Measurements from ENCODE around the gene RAB31. TPM values are rescaled to one million over a fixed set of nuclear protein-coding genes. Genes with fewer than 3 reads are reported as not detected.
A peak's percentile ranks its signal among the peaks of the same experiment; 100 is the strongest.

Gene RAB31
- total RNA-seq, 1 donor from 2014 or later: 47.7 TPM

DNA sequence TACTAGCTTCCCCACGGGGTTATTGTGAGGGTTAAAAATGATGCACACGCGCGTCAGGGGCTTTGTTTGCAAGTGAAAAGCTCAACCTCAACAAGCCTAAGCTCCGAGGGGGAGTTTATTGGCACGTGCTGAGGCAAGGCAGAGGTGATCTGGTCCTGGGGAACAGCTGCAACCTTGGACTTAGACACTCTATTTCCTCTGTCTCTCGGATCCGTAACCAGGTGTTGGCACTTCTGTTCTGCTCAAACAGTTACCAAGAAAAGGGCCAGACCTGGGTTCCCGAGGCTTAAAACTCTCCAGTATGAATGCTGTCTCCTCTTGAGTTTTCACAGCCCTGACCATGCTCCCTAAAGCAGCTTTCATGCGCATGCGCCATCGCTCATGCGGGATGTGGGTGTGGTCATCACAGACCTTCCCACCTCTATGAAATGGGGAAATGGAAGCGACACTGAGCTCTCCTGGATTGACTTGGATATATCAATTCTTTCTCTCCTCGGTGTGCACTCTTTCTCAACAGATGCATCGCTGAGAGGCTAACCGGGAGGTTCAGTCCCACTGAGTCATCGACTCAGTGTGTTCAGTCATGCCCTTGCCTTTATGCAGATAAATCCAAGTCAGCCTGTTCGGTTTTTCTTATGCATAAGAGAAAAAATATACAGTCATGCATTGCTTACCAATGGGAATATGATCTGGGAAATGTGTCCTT, 19.9 kb upstream of the RAB31 start:
- Histone ChIP-seq H3K4me3 (ENCODE audit: low read depth, low read length) (no peak overlapping the region), H3K36me3 (ENCODE audit: control insufficient read depth, insufficient read depth, low read length) (no peaks in the 10 kb centered on the region), H3K27me3 (ENCODE audit: control insufficient read depth, insufficient read depth, low read length) (no peaks in the 10 kb centered on the region)
- TF ChIP-seq, protein P1, sequence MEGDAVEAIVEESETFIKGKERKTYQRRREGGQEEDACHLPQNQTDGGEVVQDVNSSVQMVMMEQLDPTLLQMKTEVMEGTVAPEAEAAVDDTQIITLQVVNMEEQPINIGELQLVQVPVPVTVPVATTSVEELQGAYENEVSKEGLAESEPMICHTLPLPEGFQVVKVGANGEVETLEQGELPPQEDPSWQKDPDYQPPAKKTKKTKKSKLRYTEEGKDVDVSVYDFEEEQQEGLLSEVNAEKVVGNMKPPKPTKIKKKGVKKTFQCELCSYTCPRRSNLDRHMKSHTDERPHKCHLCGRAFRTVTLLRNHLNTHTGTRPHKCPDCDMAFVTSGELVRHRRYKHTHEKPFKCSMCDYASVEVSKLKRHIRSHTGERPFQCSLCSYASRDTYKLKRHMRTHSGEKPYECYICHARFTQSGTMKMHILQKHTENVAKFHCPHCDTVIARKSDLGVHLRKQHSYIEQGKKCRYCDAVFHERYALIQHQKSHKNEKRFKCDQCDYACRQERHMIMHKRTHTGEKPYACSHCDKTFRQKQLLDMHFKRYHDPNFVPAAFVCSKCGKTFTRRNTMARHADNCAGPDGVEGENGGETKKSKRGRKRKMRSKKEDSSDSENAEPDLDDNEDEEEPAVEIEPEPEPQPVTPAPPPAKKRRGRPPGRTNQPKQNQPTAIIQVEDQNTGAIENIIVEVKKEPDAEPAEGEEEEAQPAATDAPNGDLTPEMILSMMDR (IDR thresholded peaks at IDR 0.05; ENCODE audit: insufficient read depth, low read length, severe bottlenecking): no peak
- FAIRE-seq (peak; percentile 91), DNase-seq (ENCODE audit: low read depth) (peak; percentile 98)

DNA sequence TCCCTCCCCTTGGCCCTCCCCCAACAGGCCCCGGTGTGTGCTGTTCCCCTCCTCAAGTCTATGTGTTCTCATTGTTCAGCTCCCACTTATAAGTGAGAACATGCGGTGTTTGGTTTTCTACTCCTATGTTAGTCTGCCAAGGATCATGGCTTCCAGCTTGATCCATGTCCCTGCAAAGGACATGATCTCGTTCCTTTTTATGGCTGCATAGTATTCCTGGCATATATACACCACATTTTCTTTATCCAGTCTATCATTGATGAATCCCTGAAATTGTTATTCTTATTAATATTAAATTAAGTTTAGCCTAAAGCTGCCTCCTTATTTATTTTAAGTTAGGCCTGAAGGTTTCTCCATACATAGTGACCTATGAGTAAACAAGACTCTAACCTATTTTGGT, 18.8 kb upstream of the RAB31 start:
- H3K27me3 ChIP-seq (ENCODE audit: control insufficient read depth, insufficient read depth, low read length): no peaks in the 10 kb centered on the region
- DNase-seq (ENCODE audit: low read depth): no peak
- no peak for FAIRE-seq
- no peaks in the 10 kb centered on the region for H3K36me3 ChIP-seq (ENCODE audit: control insufficient read depth, insufficient read depth, low read length)
- H3K4me3 ChIP-seq (ENCODE audit: low read depth, low read length): no peak overlapping the region
- TF ChIP-seq, protein P1 (IDR thresholded peaks at IDR 0.05; ENCODE audit: insufficient read depth, low read length, severe bottlenecking): no peak

DNA sequence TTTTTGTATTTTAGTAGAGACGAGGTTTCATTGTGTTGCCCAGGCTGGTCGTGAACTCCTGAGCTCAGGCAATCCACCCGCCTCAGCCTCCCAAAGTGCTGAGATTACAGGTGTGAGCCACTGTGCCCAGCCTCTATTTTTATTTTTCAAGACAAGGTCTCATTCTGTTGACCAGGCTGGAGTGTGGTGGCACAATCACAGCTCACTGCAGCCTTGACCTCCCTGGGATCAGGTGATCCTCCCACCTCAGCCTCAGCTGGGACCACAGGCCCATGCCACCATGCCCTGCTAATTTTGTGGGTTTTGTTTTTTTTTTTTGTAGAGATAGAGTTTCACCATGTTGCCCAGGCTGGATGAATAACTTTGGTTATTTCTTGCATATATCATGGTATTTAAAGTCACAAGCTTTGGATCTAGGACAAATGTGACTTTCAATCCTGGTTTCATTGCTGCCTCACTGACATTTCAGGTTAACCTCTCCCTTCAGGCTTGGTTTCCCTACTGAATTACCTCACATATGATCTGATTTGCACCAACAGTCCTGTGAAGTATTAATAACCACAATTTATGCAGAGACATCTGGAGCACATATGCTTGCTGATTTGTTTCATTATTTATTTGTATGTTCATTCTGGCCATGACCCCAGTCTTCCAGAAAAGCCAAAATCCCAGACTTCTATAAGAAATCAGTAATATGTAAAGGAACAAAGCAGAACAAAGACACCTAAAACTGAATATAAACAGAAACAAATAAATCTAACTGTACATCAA, 17.5 kb upstream of the RAB31 start:
- DNase-seq (ENCODE audit: low read depth) (no peak), FAIRE-seq (no peak)

DNA sequence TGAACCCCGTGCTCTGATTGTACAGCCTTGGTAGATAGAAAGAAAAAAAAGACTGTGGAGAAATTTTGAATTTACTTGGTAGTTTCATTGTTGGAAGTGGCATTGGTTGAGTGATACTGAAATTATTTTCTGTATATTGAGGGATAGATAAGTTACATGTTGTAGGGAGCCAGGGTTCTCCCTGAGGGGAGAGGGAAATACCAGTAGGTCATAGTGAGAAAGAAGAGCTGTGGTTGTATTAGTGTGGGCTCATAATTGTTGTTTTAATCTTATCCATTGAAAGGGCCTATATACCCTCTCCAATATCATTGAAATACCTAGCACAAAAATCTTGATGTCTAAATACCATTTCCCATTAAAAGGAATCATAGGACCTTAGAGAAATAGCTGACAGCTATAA, 16.9 kb upstream of the RAB31 start:
- H3K36me3 ChIP-seq (ENCODE audit: control insufficient read depth, insufficient read depth, low read length): no peaks in the 10 kb centered on the region
- TF ChIP-seq, protein P1 (IDR thresholded peaks at IDR 0.05; ENCODE audit: insufficient read depth, low read length, severe bottlenecking): no peak
- no peaks in the 10 kb centered on the region for H3K27me3 ChIP-seq (ENCODE audit: control insufficient read depth, insufficient read depth, low read length)
- no peak overlapping the region for H3K4me3 ChIP-seq (ENCODE audit: low read depth, low read length)
- FAIRE-seq (no peak), DNase-seq (ENCODE audit: low read depth) (no peak)

More for the DNA sequence above, 17.5 kb upstream of the RAB31 start:
- Histone ChIP-seq H3K36me3 (ENCODE audit: control insufficient read depth, insufficient read depth, low read length) (no peaks in the 10 kb centered on the region), H3K4me3 (ENCODE audit: low read depth, low read length) (no peak overlapping the region), H3K27me3 (ENCODE audit: control insufficient read depth, insufficient read depth, low read length) (no peaks in the 10 kb centered on the region)
- TF ChIP-seq, protein P1 (IDR thresholded peaks at IDR 0.05; ENCODE audit: insufficient read depth, low read length, severe bottlenecking): no peak

DNA sequence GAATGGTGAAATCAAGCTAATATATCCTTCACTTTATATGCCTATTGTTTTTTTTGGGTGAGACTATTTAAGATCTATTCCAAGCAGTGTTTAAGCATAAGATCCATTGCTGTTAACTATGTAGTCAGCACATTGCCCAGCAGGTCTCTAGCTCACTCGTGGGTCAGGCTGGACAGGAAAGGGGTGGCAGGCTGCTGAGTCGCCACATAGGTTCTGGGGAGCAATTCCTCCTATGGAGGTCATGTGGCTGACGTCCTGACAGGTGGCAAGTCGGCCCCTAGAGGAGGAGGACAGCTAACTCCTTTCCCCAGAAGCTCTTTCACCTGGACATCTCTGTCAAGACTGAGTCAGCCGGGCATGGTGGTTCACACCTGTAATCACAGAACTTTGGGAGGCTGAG, 13.9 kb upstream of the RAB31 start:
- DNase-seq (ENCODE audit: low read depth) (no peak), FAIRE-seq (no peak)
- TF ChIP-seq, protein P1 (IDR thresholded peaks at IDR 0.05; ENCODE audit: insufficient read depth, low read length, severe bottlenecking): no peak
- Histone ChIP-seq H3K4me3 (ENCODE audit: low read depth, low read length) (no peak overlapping the region), H3K36me3 (ENCODE audit: control insufficient read depth, insufficient read depth, low read length) (no peaks in the 10 kb centered on the region), H3K27me3 (ENCODE audit: control insufficient read depth, insufficient read depth, low read length) (no peaks in the 10 kb centered on the region)
